GM12878 (cell line): ENCODE data around the gene SCUBE2. TPM values are rescaled to one million over a fixed set of nuclear protein-coding genes. Genes with fewer than 3 reads are reported as not detected.
A peak's percentile ranks its signal among the peaks of the same experiment; 100 is the strongest.

Experiments
- ATAC-seq: fragments of 200-7000 bp; cut with Tn5 transposase; 3 replicates; pipeline ENCODE4 v1.9.1; 2020; ENCODE audit warnings: mild to moderate bottlenecking, moderate library complexity
- BruUV-seq: library from RNA; stranded (reverse); fragments of 400-500 nt; replicated peaks from 2 replicates; lab custom pipeline; 2021; lab: Mats Ljungman, UMichigan
- CTCF ChIA-PET: fragments of 300-600 bp; sonication (Branson Sonifier 250); formaldehyde crosslinking; extraction: SDS; loops from one replicate; lab custom pipeline; 2021; ENCODE audit warnings: inconsistent platforms; lab: Yijun Ruan, JAX
- POLR2A ChIA-PET: fragments of 350-600 bp; formaldehyde crosslinking; extraction: SDS; loops from one replicate; lab custom pipeline; 2021; ENCODE audit warnings: inconsistent platforms; lab: Charles Lee
- RAD21 ChIA-PET: fragments of 300-600 bp; sonication (Branson Sonifier 250); formaldehyde crosslinking; loops from one replicate; lab custom pipeline; 2023; ENCODE audit warnings: antibody characterized with exemption; ENCODE audit not compliant: unreplicated experiment; lab: Charles Lee
- SMC1A ChIA-PET: fragments of 300-600 bp; sonication (Branson Sonifier 250); formaldehyde crosslinking; loops from one replicate; lab custom pipeline; 2023; ENCODE audit not compliant: unreplicated experiment, uncharacterized antibody; lab: Charles Lee
- DNase-seq: peaks from one replicate; pipeline ENCODE4 v3.0.0-alpha.2; 2011; ENCODE audit warnings: low read depth, low spot score
- FAIRE-seq: peaks from 3 replicates; lab custom pipeline; 2011; peaks lifted over from hg19 to GRCh38; lab: Jason Lieb, UNC
- H2AFZ ChIP-seq: 2 replicates; pipeline ENCODE4 v1.6.0; 2011; ENCODE audit warnings: low read depth, low read length, control low read depth; ENCODE audit not compliant: control insufficient read depth
- H3K27ac ChIP-seq: 2 replicates; pipeline ENCODE4 v1.5.1; 2011; ENCODE audit warnings: control low read depth; ENCODE audit not compliant: control insufficient read depth, insufficient read depth
- H3K27me3 ChIP-seq, 2 experiments: replicated peaks in 1 of 2; 2 replicates each; pipeline versions ENCODE4 v1.6.0 to v1.6.1; 2011; ENCODE audit warnings: low read length in 1 of 2; ENCODE audit not compliant: control insufficient read depth in 2 of 2, insufficient read depth in 2 of 2
- H3K36me3 ChIP-seq, 2 experiments: 2 replicates each; pipeline ENCODE4 v1.5.1; 2011; ENCODE audit warnings: low read length in 1 of 2; ENCODE audit not compliant: control insufficient read depth in 2 of 2, insufficient read depth in 2 of 2
- H3K4me1 ChIP-seq: 2 replicates; pipeline ENCODE4 v1.6.1; 2011; ENCODE audit warnings: mild to moderate bottlenecking, low read length, moderate library complexity, mixed read lengths; ENCODE audit not compliant: control insufficient read depth, insufficient read depth
- H3K4me2 ChIP-seq: 2 replicates; pipeline ENCODE4 v1.6.0; 2011; ENCODE audit warnings: control low read depth; ENCODE audit not compliant: control insufficient read depth, insufficient read depth
- H3K4me3 ChIP-seq: fragments of 200-600 bp; sonication (generic); 2 replicates; pipeline ENCODE4 v1.5.1; 2016
- H3K79me2 ChIP-seq: 2 replicates; pipeline ENCODE4 v1.6.0; 2011; ENCODE audit warnings: low read length; ENCODE audit not compliant: control insufficient read depth, insufficient read depth
- H3K9ac ChIP-seq: 2 replicates; pipeline ENCODE4 v1.8.0; 2011; ENCODE audit warnings: low read length, control low read depth, mixed read lengths; ENCODE audit not compliant: control insufficient read depth, insufficient read depth
- H3K9me3 ChIP-seq: replicated peaks from 3 replicates; pipeline ENCODE4 v1.5.1; 2011; ENCODE audit warnings: mild to moderate bottlenecking, low read length; ENCODE audit not compliant: control insufficient read depth, insufficient read depth
- H4K20me1 ChIP-seq: 2 replicates; pipeline ENCODE4 v1.6.0; 2011; ENCODE audit not compliant: control insufficient read depth, insufficient read depth
- BRCA1 ChIP-seq: IDR thresholded peaks from 2 replicates; pipeline ENCODE4 v1.6.1; 2011; ENCODE audit warnings: low read depth, low read length, improper control_type of control experiment
- ESRRA ChIP-seq: IDR thresholded peaks from 2 replicates; pipeline ENCODE4 v1.6.1; 2012; ENCODE audit warnings: mild to moderate bottlenecking, low read length, improper control_type of control experiment
- MTA2 ChIP-seq: fragments of 450-650 bp; IDR thresholded peaks from 2 replicates; pipeline ENCODE4 v1.6.1; 2016; ENCODE audit warnings: low read depth, mild to moderate bottlenecking, moderate library complexity
- MXI1 ChIP-seq: fragments of 150-350 bp; IDR thresholded peaks from 2 replicates; pipeline ENCODE4 v1.6.1; 2011; ENCODE audit warnings: low read depth, mild to moderate bottlenecking, inconsistent platforms, low read length, improper control_type of control experiment
- RAD51 ChIP-seq: fragments of 450-650 bp; IDR thresholded peaks from 2 replicates; pipeline ENCODE4 v1.6.1; 2016; ENCODE audit warnings: moderate library complexity, mild to moderate bottlenecking, inconsistent platforms
- YBX1 ChIP-seq: fragments of 450-650 bp; IDR thresholded peaks from 2 replicates; pipeline ENCODE4 v1.6.1; 2016; ENCODE audit warnings: antibody characterized with exemption
- WGBS: methylation state at CpG from one replicate; pipeline ENCODE4 v1.1.6; 2016; ENCODE audit warnings: low lambda C conversion rate; ENCODE audit not compliant: insufficient replicate concordance, insufficient coverage; ENCODE audit errors: missing lambda C conversion rate; 5-methylcytosine and 5-hydroxymethylcytosine counted together
- in situ Hi-C: fragments of 300-500 bp; cut with MboI; formaldehyde crosslinking; loops from 9 replicates; pipeline ENCODE4 v1.14.3; 2018; ENCODE audit warnings: mixed read lengths
- intact Hi-C: fragments of 100-400 bp; cut with micrococcal nuclease; formaldehyde crosslinking; loops from one replicate; pipeline ENCODE4 v1.14.2; 2022; ENCODE audit not compliant: unreplicated experiment
- polyA plus RNA-seq, 11 experiments: library from polyadenylated mRNA; depleted of rRNA in 4 of 11; unstranded in 6 of 11; stranded (reverse) in 5 of 11; fragments of >200 nt; fragmentation: Nextera tagmentation in 4 of 11; fragmentation: Illumina TruSeq in 1 of 11; extraction: Ambion mirVana in 4 of 11; extraction: Trizol in 1 of 11; gene quantifications; 1 replicate in 1 of 11; 2 replicates in 10 of 11; pipeline versions ENCODE4 v1.2.1 to v1.2.3, GENCODE V29; 2011 to 2016; ENCODE audit warnings: inconsistent platforms in 2 of 11, missing spikeins in 2 of 11, low read depth in 1 of 11
- total RNA-seq, 4 experiments: library from RNA; depleted of rRNA in 3 of 4; stranded (reverse); fragments of >200 nt in 3 of 4; fragmentation: Illumina TruSeq in 1 of 4; extraction: Trizol in 1 of 4; gene quantifications; 2 replicates each; pipeline versions ENCODE4 v1.2.1 to v1.2.3, GENCODE V29; 2013 to 2021
- TF ChIP-seq, protein P1 (sequence below): IDR thresholded peaks from 2 replicates; pipeline ENCODE4 v1.6.1; 2012; ENCODE audit warnings: low read depth, low read length, improper control_type of control experiment
- TF ChIP-seq, protein P2 (sequence below): IDR thresholded peaks from 2 replicates; pipeline ENCODE4 v1.6.1; 2011; ENCODE audit warnings: mild to moderate bottlenecking, low read depth, low read length, moderate library complexity; ENCODE audit not compliant: insufficient replicate concordance
- TF ChIP-seq, protein P3 (sequence below): fragments of 450-650 bp; IDR thresholded peaks from 2 replicates; pipeline ENCODE4 v1.6.1; 2017; ENCODE audit warnings: mild to moderate bottlenecking, moderate library complexity

Gene SCUBE2
- total and polyA plus RNA-seq, 10 of the 15 experiments (the other 5 are each of a cell fraction or from before 2014, with no cell fraction given), result 0.12 to 0.56 (median 0.31) TPM; not detected in 2

DNA sequence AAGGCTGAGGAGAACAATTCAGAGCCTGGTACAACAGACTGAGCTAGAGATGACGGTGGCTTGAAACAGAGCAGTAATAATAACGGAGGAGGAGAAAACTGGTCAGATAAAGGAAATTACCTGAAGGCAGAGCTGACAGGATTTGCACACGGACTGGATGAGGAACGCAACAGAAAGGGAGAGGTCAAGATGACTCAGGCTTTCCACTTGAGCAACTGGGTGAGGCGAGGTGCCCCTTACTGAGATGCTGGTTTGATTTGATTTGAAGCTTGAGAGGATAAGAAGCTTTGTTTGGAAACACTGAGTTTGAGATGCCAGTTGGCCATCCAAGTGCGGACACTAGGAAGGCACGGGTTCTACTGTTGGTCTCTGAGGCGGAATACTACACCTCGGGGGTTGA is 52.2 kb downstream of the SCUBE2 start:
- DNase-seq (peak; percentile 19), FAIRE-seq (peak; percentile 65), ATAC-seq (peak; percentile 92)
- WGBS, result 4% methylated on average over 9 of the region's 9 CpGs
- H2AFZ ChIP-seq, result no peak overlapping the region; the same call in 1 of the 2 replicates
- H4K20me1 ChIP-seq, result no peaks in the 10 kb centered on the region
- no peak overlapping the region for H3K4me2 ChIP-seq
- no peak overlapping the region for H3K9ac ChIP-seq
- no peaks in the 10 kb centered on the region for H3K4me1 ChIP-seq
- SMC1A ChIA-PET, result interaction anchor here (0.8 to 1.4 kb wide), 2 partner anchors 11 to 16 kb away, joined by 3 to 5 read pairs; no protein-coding TSS in a partner anchor
- H3K36me3 ChIP-seq, result no peaks in the 10 kb centered on the region
- POLR2A ChIA-PET, result interaction anchor here (0.5 kb wide), 1 partner anchor 43 kb away, joined by 3 read pairs; no protein-coding TSS in a partner anchor
- CTCF ChIA-PET, result interaction anchor here (1.2 to 5.4 kb wide), 2 partner anchors 23 to 80 kb away, joined by 4 to 36 read pairs; no protein-coding TSS in a partner anchor
- no peaks in the 10 kb centered on the region; a peak in 1 of 4 replicates for H3K27me3 ChIP-seq
- H3K4me3 ChIP-seq, result no peak overlapping the region
- intact Hi-C loops, result no loop called here
- no peak overlapping the region for H3K27ac ChIP-seq
- H3K9me3 ChIP-seq, result no peaks in the 10 kb centered on the region
- no peak for TF ChIP-seq YBX1
- no peak for TF ChIP-seq MXI1
- no peak for TF ChIP-seq RAD51
- no peak for TF ChIP-seq MTA2
- TF ChIP-seq, protein P1, sequence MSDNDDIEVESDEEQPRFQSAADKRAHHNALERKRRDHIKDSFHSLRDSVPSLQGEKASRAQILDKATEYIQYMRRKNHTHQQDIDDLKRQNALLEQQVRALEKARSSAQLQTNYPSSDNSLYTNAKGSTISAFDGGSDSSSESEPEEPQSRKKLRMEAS, result no peak
- RAD21 ChIA-PET, result interaction anchor here (0.7 to 1.1 kb wide), 3 partner anchors 22 to 32 kb away, joined by 3 read pairs; no protein-coding TSS in a partner anchor
- in situ Hi-C loops, result no loop called here
- no TSS peak for BruUV-seq
- H3K79me2 ChIP-seq, result no peaks in the 10 kb centered on the region

DNA sequence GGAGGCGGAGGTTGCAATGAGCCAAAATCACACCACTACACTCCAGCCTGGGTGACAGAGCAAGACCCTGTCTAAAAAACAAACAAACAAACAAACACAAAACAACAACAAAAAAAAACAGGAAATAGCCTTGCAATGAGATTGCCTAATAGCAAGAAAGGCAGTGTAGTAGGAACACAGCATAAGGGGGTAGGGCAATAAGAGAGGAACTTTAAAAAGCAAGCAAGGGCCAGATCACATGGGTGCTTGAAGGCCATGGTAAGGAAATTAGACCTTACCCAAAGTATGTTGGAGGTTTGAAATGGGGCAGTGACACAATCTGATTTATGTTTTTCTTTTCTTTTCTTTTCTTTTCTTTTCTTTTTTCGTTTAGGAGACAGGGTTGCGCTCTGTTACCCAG is 52.9 kb downstream of the SCUBE2 start:
- SMC1A ChIA-PET, result interaction anchor here (1.1 to 1.6 kb wide), 3 partner anchors 9 to 84 kb away, joined by 3 to 5 read pairs (median 4); no protein-coding TSS in a partner anchor
- CTCF ChIA-PET, result interaction anchor here (1.2 to 5.4 kb wide), 2 partner anchors 23 to 79 kb away, joined by 4 to 36 read pairs; no protein-coding TSS in a partner anchor
- Histone ChIP-seq H3K79me2 (no peaks in the 10 kb centered on the region), H3K36me3 (no peaks in the 10 kb centered on the region), H3K27ac (no peak overlapping the region), H3K9me3 (no peaks in the 10 kb centered on the region), H3K4me1 (no peaks in the 10 kb centered on the region), H4K20me1 (no peaks in the 10 kb centered on the region), H3K4me2 (no peak overlapping the region), H3K9ac (no peak overlapping the region), H3K4me3 (no peak overlapping the region), H3K27me3 (no peaks in the 10 kb centered on the region; a peak in 1 of 4 replicates), H2AFZ (no peak overlapping the region)
- POLR2A ChIA-PET, result interaction anchor here (0.5 to 1.5 kb wide), 2 partner anchors 10 to 43 kb away, joined by 3 read pairs; no protein-coding TSS in a partner anchor
- no TSS peak for BruUV-seq
- FAIRE-seq (no peak), DNase-seq (no peak), ATAC-seq (peak; percentile 46; the same call in 1 of the 3 replicates)
- TF ChIP-seq ESRRA (no peak), BRCA1 (no peak)
- TF ChIP-seq, protein P2, sequence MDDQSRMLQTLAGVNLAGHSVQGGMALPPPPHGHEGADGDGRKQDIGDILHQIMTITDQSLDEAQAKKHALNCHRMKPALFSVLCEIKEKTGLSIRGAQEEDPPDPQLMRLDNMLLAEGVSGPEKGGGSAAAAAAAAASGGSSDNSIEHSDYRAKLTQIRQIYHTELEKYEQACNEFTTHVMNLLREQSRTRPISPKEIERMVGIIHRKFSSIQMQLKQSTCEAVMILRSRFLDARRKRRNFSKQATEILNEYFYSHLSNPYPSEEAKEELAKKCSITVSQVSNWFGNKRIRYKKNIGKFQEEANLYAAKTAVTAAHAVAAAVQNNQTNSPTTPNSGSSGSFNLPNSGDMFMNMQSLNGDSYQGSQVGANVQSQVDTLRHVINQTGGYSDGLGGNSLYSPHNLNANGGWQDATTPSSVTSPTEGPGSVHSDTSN, result no peak
- TF ChIP-seq, protein P3, sequence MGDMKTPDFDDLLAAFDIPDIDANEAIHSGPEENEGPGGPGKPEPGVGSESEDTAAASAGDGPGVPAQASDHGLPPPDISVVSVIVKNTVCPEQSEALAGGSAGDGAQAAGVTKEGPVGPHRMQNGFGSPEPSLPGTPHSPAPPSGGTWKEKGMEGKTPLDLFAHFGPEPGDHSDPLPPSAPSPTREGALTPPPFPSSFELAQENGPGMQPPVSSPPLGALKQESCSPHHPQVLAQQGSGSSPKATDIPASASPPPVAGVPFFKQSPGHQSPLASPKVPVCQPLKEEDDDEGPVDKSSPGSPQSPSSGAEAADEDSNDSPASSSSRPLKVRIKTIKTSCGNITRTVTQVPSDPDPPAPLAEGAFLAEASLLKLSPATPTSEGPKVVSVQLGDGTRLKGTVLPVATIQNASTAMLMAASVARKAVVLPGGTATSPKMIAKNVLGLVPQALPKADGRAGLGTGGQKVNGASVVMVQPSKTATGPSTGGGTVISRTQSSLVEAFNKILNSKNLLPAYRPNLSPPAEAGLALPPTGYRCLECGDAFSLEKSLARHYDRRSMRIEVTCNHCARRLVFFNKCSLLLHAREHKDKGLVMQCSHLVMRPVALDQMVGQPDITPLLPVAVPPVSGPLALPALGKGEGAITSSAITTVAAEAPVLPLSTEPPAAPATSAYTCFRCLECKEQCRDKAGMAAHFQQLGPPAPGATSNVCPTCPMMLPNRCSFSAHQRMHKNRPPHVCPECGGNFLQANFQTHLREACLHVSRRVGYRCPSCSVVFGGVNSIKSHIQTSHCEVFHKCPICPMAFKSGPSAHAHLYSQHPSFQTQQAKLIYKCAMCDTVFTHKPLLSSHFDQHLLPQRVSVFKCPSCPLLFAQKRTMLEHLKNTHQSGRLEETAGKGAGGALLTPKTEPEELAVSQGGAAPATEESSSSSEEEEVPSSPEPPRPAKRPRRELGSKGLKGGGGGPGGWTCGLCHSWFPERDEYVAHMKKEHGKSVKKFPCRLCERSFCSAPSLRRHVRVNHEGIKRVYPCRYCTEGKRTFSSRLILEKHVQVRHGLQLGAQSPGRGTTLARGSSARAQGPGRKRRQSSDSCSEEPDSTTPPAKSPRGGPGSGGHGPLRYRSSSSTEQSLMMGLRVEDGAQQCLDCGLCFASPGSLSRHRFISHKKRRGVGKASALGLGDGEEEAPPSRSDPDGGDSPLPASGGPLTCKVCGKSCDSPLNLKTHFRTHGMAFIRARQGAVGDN, result no peak
- RAD21 ChIA-PET, result interaction anchor here (0.6 to 1.1 kb wide), 2 partner anchors 22 kb away, joined by 3 read pairs; no protein-coding TSS in a partner anchor
- in situ Hi-C loops, result no loop called here
- WGBS, result 67% methylated on average over 3 of the region's 3 CpGs
- intact Hi-C loops, result no loop called here
